Peyer's patch (tissue), 4 donors: ENCODE data around the gene NRG3. TPM values are rescaled to one million over a fixed set of nuclear protein-coding genes. Genes with fewer than 3 reads are reported as not detected.

Experiments
- DNase-seq, 3 donors: peaks; one replicate each; pipeline ENCODE4 v3.0.0-alpha.2; 2017 to 2019
- H3K27ac ChIP-seq, 4 donors: fragments of 200-600 bp; sonication (generic); one replicate each; pipeline ENCODE4 v1.5.1; 2016 to 2019
- H3K27me3 ChIP-seq, 2 donors: fragments of 200-600 bp; sonication (generic); one replicate each; pipeline ENCODE4 v1.5.1; 2019
- H3K36me3 ChIP-seq, 3 donors: fragments of 200-600 bp; sonication (generic); one replicate each; pipeline ENCODE4 v1.5.1; 2016 to 2019
- H3K4me1 ChIP-seq, 4 donors: fragments of 200-600 bp; sonication (generic); one replicate each; pipeline ENCODE4 v1.5.1; 2016 to 2019
- H3K4me3 ChIP-seq, 4 donors: fragments of 200-600 bp; sonication (generic); 1 replicate in 3 of 4; 2 replicates in 1 of 4; pipeline ENCODE4 v1.5.1; 2016 to 2019; ENCODE audit warnings: mild to moderate bottlenecking in 1 of 4
- H3K9me3 ChIP-seq, 4 donors: fragments of 200-600 bp; sonication (generic); one replicate each; pipeline ENCODE4 v1.5.1; 2016 to 2019; ENCODE audit warnings: mild to moderate bottlenecking in 1 of 4
- POLR2A ChIP-seq, 2 donors: fragments of 450-650 bp; IDR thresholded peaks; one replicate each; pipeline ENCODE4 v1.5.1; 2017; ENCODE audit warnings: antibody characterized with exemption in 2 of 2, mild to moderate bottlenecking in 2 of 2, moderate library complexity in 2 of 2
- total RNA-seq, 4 donors: library from RNA; depleted of rRNA; stranded (reverse); fragments of >200 nt; gene quantifications; one replicate each; pipeline ENCODE4 v1.1.0, GENCODE V29; 2016
- TF ChIP-seq, protein P1 (sequence below), 6 experiments: fragments of 450-650 bp in 4 of 6; fragments of 200-600 bp in 2 of 6; sonication (generic) in 1 of 6; IDR thresholded peaks; one replicate each; pipeline ENCODE4 v1.5.1; 2017 to 2019; ENCODE audit warnings: antibody characterized with exemption in 6 of 6, mild to moderate bottlenecking in 3 of 6, moderate library complexity in 1 of 6

Gene NRG3
- total RNA-seq, 4 donors from 2014 or later, result not detected

DNA sequence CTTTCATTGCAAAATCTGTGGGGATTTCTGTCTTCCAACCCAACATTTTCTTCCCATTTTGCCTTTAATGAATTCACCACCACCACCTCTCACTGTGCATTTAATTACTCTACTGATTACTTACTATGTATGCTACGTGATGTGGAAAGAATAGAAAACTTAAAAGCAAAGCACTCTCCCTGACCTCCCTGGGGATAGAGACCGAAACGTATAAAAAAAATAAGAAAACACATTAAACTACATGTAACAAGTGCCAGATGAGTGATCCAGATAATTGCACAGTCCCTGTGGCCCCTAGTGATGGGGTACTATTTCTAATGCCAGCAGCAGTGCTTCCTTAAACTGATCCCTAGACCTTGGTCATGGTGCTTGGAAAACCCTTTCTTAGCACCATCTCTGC is 478.4 kb downstream of the NRG3 start:
- H3K4me3 ChIP-seq, result no peak overlapping the region
- no peak for DNase-seq
- H3K4me1 ChIP-seq, result no peaks in the 10 kb centered on the region
- no peaks in the 10 kb centered on the region for H3K27me3 ChIP-seq
- H3K36me3 ChIP-seq, result no peaks in the 10 kb centered on the region
- H3K27ac ChIP-seq, result no peak overlapping the region
- TF ChIP-seq, protein P1, sequence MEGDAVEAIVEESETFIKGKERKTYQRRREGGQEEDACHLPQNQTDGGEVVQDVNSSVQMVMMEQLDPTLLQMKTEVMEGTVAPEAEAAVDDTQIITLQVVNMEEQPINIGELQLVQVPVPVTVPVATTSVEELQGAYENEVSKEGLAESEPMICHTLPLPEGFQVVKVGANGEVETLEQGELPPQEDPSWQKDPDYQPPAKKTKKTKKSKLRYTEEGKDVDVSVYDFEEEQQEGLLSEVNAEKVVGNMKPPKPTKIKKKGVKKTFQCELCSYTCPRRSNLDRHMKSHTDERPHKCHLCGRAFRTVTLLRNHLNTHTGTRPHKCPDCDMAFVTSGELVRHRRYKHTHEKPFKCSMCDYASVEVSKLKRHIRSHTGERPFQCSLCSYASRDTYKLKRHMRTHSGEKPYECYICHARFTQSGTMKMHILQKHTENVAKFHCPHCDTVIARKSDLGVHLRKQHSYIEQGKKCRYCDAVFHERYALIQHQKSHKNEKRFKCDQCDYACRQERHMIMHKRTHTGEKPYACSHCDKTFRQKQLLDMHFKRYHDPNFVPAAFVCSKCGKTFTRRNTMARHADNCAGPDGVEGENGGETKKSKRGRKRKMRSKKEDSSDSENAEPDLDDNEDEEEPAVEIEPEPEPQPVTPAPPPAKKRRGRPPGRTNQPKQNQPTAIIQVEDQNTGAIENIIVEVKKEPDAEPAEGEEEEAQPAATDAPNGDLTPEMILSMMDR (IDR thresholded peaks at IDR 0.05), result no peak
- TF ChIP-seq POLR2A (IDR thresholded peaks at IDR 0.05), result no peak
- no peaks in the 10 kb centered on the region for H3K9me3 ChIP-seq

DNA sequence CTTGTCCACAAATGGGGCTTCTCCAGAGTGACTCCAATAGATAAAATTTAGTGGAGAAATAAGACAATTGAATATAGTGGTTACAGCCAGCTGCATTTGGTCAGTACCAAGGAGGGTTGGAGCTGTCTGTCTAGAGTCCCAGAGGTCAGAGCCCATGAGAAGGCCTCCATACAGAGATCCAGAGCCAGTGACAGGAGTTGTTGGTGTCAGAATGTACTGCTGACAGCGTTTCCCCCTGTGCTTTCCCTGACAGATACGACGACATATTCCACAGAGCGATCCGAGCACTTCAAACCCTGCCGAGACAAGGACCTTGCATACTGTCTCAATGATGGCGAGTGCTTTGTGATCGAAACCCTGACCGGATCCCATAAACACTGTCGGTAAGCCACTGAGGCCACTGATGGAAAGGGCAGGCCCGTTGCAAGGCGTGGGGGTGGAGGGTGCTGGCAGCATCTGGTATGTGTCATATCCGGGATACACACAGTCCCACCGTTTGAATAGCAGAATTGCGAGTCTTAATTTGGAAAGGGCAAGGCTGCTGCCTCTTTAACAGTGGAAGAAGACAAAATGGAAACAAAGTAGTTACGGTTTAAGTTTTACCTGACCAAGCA is 483.6 kb downstream of the NRG3 start:
- no peak for DNase-seq
- Histone ChIP-seq H3K4me1 (no peaks in the 10 kb centered on the region), H3K9me3 (no peaks in the 10 kb centered on the region), H3K36me3 (no peaks in the 10 kb centered on the region), H3K27ac (no peak overlapping the region), H3K27me3 (no peaks in the 10 kb centered on the region), H3K4me3 (no peak overlapping the region)
- TF ChIP-seq POLR2A (IDR thresholded peaks at IDR 0.05), result no peak
- TF ChIP-seq, protein P1 (IDR thresholded peaks at IDR 0.05), result no peak

DNA sequence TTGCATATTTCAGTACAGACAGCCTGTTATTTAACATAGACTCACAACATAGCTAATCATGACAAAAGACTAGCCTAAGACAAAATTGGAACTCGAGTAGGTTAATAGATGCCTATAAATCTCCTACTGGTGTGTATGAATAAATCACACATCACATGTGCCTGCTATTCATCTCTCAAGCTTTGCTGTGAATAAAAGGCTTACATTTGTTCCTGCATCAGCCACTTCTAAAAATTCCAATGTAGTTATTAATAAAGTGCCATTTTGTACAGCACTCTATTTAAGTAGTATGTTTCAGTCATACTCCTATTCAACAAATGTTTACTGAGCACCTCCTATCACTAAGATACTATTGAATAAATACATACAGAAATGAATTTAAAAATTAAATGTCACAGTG is 486.3 kb downstream of the NRG3 start:
- Histone ChIP-seq H3K27me3 (no peaks in the 10 kb centered on the region), H3K27ac (no peak overlapping the region), H3K9me3 (no peaks in the 10 kb centered on the region), H3K4me3 (no peak overlapping the region), H3K36me3 (no peaks in the 10 kb centered on the region), H3K4me1 (no peaks in the 10 kb centered on the region)
- no peak for DNase-seq
- TF ChIP-seq, protein P1 (IDR thresholded peaks at IDR 0.05), result no peak
- TF ChIP-seq POLR2A (IDR thresholded peaks at IDR 0.05), result no peak

DNA sequence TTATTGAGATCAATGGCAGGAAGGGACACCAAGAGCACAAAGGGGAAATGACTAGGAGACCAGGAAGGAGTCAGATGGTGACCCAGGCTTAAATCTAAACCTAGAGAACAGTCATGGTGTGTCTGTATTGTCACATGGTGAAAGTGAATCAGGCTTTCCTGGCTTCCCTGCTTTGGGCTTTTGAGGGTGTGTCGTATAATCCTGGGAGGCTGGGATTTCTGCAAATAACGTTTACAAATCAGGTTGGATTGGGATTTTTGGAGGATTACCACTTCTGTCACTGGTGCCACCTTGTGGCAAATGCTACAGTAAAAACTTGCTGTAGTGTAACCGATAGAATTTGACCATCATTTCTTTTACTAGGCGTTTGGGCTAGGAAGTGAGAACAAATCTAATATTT is 502.6 kb downstream of the NRG3 start:
- TF ChIP-seq, protein P1 (IDR thresholded peaks at IDR 0.05), result no peak
- TF ChIP-seq POLR2A (IDR thresholded peaks at IDR 0.05), result no peak
- no peaks in the 10 kb centered on the region for H3K9me3 ChIP-seq
- H3K4me3 ChIP-seq, result no peak overlapping the region
- H3K4me1 ChIP-seq, result no peaks in the 10 kb centered on the region
- H3K27me3 ChIP-seq, result no peaks in the 10 kb centered on the region
- DNase-seq, result no peak
- no peak overlapping the region for H3K27ac ChIP-seq
- H3K36me3 ChIP-seq, result no peaks in the 10 kb centered on the region

DNA sequence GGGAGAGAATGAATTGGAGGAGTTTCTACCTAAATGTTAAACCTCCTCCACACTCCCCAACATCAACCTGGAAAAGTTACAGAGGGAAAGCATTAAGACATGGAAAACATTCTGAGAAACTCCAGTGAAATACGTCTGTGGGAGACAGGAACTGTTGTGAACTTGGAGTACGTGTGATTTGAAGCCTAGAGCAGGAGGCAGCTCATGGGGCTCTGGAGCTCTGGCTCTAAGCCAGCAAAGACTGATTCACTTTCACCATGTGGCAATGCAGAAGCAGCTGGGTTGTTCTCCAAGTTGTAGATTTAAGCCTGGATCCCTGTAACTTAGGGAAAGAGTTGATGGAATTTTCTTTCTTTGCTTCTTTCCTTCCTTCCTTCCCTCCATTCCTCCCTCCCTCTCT is 503.2 kb downstream of the NRG3 start:
- H3K27ac ChIP-seq, result no peak overlapping the region
- no peak overlapping the region for H3K4me3 ChIP-seq
- TF ChIP-seq, protein P1 (IDR thresholded peaks at IDR 0.05), result no peak
- TF ChIP-seq POLR2A (IDR thresholded peaks at IDR 0.05), result no peak
- no peak for DNase-seq
- no peaks in the 10 kb centered on the region for H3K27me3 ChIP-seq
- H3K36me3 ChIP-seq, result no peaks in the 10 kb centered on the region
- H3K4me1 ChIP-seq, result no peaks in the 10 kb centered on the region
- no peaks in the 10 kb centered on the region for H3K9me3 ChIP-seq

DNA sequence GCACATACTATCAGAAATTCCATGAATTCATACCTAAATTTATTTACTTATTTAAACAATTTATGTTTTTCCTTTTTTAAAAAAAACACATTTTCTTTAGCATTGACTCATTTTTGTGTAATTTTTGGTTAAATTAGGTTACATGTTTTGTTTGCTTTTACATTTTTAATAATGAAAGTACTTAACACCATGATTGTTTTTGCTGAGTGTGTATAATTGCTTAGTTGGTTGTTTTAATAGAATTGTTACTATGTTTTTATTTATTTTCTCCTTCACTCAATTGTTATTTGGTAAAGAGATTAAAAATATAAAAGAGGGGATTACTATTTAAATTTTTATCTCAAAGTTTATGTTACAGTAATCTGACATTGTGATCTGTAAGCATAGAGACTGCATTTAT is 508.4 kb downstream of the NRG3 start:
- TF ChIP-seq POLR2A (IDR thresholded peaks at IDR 0.05), result no peak
- TF ChIP-seq, protein P1 (IDR thresholded peaks at IDR 0.05), result no peak
- no peaks in the 10 kb centered on the region for H3K36me3 ChIP-seq
- no peak overlapping the region for H3K27ac ChIP-seq

More for the DNA sequence above, 508.4 kb downstream of the NRG3 start:
- H3K4me1 ChIP-seq, result no peaks in the 10 kb centered on the region
- no peaks in the 10 kb centered on the region for H3K27me3 ChIP-seq
- H3K4me3 ChIP-seq, result no peak overlapping the region
- DNase-seq, result no peak
- no peaks in the 10 kb centered on the region for H3K9me3 ChIP-seq
